NCI-H1092 (cell line): ENCODE results near the gene PTPRG.

Experiments used
- DNase-seq: peaks from one replicate; lab custom pipeline; 2025; lab: John Stamatoyannopoulos, UW

PTPRG gene

GRCh38 chr3:61894988-61895935 is 333.9 kb downstream of the PTPRG start:
- no peak for DNase-seq

GRCh38 chr3:61896251-61896650 is 334.9 kb downstream of the PTPRG start:
- no peak for DNase-seq

- DNase-seq = no peak
Observed at GRCh38 chr3:61897848-61898247, 336.5 kb downstream of the PTPRG start.

- no peak for DNase-seq
Observed at GRCh38 chr3:61899700-61900462, 338.5 kb downstream of the PTPRG start.

DNA sequence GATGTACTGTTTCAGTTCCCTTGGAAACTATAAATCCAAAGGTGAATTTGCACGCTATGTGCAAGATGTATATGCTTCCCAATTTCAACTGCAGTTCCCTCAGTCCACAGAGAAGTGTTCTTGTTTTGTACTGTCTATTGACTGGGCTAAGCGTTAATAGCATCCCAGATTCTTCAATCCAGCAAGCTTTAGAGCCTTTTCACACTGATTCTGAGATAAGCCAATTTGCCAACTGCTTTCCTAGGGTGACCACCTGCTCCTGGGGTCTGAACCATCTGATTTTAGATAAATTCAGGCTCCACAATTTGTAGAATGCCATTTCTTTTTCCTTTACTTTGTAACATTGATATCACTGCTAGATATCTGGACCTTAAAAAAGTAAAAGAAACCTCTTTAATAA is 340.1 kb downstream of the PTPRG start:
- DNase-seq = no peak

DNA sequence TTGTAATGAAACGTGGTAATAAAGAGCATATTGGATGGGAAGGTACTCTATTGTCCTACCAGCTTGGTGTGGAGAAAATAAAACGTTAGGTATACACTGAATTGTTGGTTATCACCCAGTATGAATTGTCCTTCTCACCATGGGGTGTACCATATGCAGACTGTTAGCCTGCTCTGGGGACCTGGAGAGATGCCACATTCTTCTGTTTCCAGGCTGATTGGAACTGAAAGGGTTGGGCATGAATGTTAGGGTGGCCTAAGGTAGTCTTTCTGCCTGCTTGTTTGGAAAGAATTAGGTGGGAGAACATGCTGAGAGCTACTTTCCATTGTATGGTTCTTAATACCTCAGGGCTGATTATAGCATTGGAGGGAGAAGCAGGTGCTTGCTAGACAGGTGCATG is 340.6 kb downstream of the PTPRG start:
- no peak for DNase-seq

DNA sequence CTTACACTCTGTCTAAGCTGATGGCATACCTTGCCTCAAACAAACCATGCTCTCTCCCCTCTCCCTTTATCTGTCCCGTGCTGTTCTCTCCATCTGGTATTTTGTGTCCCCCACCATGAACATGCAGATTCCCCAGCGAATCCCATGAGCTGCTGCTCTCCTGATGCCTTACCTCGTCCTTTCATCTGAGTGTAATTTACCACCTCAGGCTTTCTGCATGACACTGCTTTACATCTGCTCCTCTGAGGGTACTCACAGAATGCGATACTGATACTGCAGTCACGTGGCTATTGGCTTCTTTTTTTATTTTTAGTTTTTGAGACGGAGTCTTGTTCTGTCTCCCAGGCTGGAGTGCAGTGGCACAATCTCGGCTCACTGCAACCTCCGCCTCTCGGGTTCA is 341.7 kb downstream of the PTPRG start:
- no peak for DNase-seq

DNA sequence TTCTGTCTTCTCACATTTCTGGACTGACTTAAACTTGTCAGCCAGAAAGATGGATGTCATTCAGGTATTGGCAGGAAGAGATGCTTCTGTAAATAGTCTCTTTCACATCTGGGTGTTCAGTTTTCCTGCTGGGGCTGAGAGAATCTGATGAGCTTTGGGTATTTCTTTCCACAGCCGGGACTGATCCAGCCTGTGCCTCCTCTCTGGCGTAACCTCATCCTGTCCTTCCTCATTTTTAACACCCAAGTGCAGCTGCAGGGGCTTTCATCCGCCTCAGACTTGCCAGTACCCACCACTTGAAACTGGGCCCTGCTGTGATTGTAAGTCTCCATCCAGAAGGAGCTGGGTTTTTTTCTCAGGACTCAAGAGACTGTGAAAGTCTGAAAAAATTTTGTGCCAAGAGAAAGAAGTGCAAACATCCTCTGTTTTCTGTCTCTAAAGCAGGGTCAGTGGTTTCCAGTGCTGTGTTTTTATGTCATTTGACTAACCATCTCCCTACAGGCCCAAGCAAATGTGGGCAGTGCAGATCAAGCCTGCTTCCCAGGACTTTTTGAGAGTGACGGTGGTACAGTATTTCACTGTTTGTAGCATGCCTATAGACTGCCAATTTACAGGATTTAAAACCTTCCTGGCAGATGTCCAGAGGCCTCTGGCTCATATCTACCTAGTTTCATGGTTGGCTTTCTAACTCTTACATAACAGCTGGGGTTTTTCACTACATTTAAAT is 342.7 kb downstream of the PTPRG start:
- no peak for DNase-seq

DNA sequence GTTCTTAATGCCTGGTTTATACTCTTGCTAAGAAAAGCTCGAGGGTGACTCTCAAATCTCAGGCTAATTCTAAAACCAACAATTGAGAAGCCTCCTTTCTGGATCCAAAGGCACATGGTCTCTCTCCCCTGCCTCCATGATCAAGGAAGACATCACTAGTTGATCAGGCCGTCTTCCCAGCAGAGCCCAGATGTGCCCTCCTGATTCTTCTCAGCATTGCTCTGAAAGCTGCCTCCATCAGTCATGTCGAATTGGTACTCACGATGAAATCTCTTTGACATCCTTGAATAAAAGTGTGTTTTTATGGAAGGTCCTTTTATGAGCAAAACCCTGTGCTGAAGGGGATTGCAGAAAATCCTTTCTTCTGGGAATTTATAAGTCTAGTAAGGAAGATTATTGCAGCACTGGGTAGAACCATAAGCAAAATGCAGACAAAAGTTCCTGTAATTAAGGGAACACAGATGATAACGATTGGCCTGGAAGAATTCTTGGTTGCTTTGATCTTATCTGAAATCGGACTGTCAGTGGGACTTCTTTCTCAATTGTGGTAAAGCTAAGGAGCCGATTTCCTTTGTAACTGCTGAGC is 345.9 kb downstream of the PTPRG start:
- no peak for DNase-seq

GRCh38 chr3:61908382-61908781 is 347.0 kb downstream of the PTPRG start:
- no peak for DNase-seq

DNA sequence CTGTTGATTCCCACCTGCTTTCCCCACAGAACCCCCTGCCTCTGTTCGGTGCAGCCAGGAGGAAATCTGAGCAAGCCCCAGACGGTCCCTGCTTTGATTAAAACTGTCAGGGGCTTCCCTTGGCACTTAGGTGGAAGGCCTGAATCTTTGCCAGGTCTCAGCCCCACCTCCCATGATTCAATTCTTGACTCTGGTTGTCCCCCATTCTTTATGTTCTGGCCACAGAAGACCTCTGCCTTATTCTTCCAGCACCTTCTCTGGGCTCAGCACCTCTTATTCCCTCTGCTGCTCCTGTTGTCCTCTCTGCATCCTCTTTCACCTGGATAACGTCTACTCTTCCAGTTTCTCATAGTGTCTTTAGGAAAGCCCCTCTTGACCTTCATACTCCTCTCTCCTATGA is 349.4 kb downstream of the PTPRG start:
- DNase-seq = no peak

GRCh38 chr3:61912158-61912557 is 350.8 kb downstream of the PTPRG start:
- no peak for DNase-seq

GRCh38 chr3:61913701-61914100 is 352.3 kb downstream of the PTPRG start:
- no peak for DNase-seq

DNA sequence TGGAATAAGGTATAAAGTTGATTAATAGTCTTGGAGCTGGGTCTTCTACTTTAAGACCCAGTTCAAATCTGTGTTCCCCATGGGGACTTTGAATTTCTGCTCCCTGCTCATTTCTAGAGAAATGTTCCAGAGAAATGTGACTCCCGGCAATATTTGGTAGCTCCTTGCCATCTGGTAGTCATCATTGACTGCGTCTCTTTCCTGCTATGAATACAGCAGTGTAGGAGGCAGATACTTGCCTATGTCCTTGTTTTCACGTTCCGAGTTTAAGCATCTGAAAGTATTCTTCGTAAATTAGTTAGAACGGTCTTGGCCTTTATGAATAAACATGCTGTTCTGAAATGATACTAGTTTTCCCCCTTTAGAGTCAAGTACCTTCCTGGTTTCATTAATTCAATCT is 352.9 kb downstream of the PTPRG start:
- no peak for DNase-seq

GRCh38 chr3:61915296-61915695 is 353.9 kb downstream of the PTPRG start:
- DNase-seq = no peak

DNA sequence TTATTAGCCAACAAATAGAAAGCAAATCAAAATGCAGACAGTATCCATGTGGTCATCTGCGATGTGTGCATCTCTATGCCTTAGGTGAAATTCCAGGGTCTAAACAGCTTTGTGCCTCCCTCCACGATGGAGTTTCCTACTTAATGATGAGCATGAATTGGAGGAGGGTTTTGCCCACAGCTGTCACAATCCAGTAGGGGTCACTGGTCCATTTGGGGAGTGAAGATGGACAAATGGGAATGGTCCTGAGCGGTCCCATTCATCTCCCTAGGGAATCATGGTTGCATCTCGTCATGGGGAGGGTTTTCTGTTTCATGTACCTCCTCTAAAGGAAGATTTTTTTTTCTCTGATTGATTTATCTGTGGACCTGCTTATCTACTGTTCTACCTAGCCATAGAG is 358.0 kb downstream of the PTPRG start:
- no peak for DNase-seq

GRCh38 chr3:61922118-61922517 is 360.7 kb downstream of the PTPRG start:
- no peak for DNase-seq

DNA sequence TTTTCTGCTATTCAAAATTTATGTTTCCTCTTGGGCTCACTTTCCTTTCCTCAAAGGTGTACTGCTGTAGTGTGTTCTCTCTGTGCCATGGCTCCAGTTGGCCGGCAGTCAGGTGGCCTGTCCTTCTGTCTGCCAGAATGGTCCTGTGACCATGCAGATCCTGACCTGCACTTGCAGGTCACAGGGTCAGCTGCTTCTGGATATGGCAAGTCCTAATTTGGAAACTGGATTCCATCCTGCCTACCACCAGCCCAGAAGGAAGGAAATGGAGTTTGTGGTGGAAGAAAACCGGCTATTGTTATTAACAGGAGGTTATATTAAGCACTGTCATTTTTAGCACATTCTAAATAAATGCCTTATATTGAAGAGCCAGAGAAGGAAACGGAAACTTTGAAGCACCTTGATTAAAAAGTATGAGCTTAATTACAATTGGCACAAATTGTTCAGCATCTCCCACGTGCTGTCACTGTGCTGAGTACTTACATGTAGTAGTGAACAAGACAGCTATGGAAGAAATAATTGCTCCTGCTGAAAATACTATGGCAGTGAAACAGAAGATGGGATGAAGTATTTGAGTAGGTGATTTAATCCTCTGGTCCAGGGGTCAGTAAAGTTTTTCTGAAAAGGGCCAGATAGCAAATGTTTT is 362.8 kb downstream of the PTPRG start:
- DNase-seq = no peak

GRCh38 chr3:61924991-61925390 is 363.6 kb downstream of the PTPRG start:
- no peak for DNase-seq

- no peak for DNase-seq
Observed at GRCh38 chr3:61925721-61926120, 364.4 kb downstream of the PTPRG start.

- no peak for DNase-seq
Observed at GRCh38 chr3:61926923-61927322, 365.6 kb downstream of the PTPRG start.

DNA sequence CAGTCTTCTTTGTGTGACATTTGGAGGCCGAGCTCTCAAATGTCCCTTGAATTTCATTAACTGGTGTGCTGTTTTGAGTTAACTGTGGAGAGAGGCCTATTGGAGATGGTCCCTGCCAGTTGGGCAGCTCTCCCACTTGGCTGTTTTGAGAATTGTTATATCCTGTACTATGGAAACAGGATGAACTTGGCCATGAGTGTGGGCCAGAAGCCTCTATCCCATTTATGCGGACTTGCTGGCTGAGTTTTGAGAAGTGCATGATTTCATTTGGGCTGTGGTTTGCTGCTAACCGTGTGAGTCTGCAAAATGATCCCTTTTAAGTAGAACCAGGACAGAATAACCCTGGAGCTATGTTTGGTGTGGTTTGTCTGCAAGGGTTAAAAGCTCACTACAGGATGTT is 366.0 kb downstream of the PTPRG start:
- DNase-seq = no peak
